HepG2 (cell line): ENCODE data around the gene SERPINF2. TPM values are rescaled to one million over a fixed set of nuclear protein-coding genes. Genes with fewer than 3 reads are reported as not detected.

Experiments
- ATAC-seq: fragments of 200-7000 bp; cut with Tn5 transposase; 3 replicates; pipeline ENCODE4 v1.9.1; 2020; ENCODE audit warnings: mild to moderate bottlenecking, moderate library complexity
- BruUV-seq: library from RNA; stranded (reverse); fragments of 400-500 nt; replicated peaks from 2 replicates; lab custom pipeline; 2021; lab: Mats Ljungman, UMichigan
- CTCF ChIA-PET: fragments of 300-600 bp; formaldehyde crosslinking; extraction: SDS; loops from one replicate; lab custom pipeline; 2021; ENCODE audit warnings: low total read pairs, inconsistent platforms, low intra/inter-chr PET ratio; lab: Yijun Ruan, JAX
- POLR2A ChIA-PET: fragments of 350-600 bp; sonication (Branson Sonifier 250); formaldehyde crosslinking; loops from one replicate; lab custom pipeline; 2020; ENCODE audit warnings: antibody characterized with exemption, inconsistent platforms; lab: Yijun Ruan, JAX
- DNase-seq: peaks from one replicate; pipeline ENCODE4 v3.0.0-alpha.2; 2015; ENCODE audit warnings: low spot score
- FAIRE-seq: peaks from 3 replicates; lab custom pipeline; 2011; peaks lifted over from hg19 to GRCh38; lab: Jason Lieb, UNC
- H2AFZ ChIP-seq: one replicate; pipeline ENCODE4 v1.6.1; 2011; ENCODE audit warnings: low read length, inconsistent platforms
- H3K27ac ChIP-seq: fragments of 300-600 bp; 3 replicates; pipeline ENCODE4 v1.8.0; 2011; ENCODE audit warnings: mixed run types, mild to moderate bottlenecking, mixed read lengths, low read length, inconsistent platforms; ENCODE audit not compliant: insufficient read depth; ENCODE audit errors: extremely low read length
- H3K27me3 ChIP-seq, 2 experiments: fragments of 200-600 bp in 1 of 2; 2 replicates in 1 of 2; 3 replicates in 1 of 2; pipeline versions ENCODE4 v1.6.0 to v1.8.0; 2011; ENCODE audit warnings: low read length in 2 of 2, mild to moderate bottlenecking in 2 of 2, moderate library complexity in 2 of 2, inconsistent platforms in 1 of 2; ENCODE audit not compliant: insufficient read depth in 2 of 2, control insufficient read depth in 1 of 2
- H3K36me3 ChIP-seq, 2 experiments: fragments of 200-600 bp in 1 of 2; replicated peaks in 1 of 2; 2 replicates in 1 of 2; 3 replicates in 1 of 2; pipeline versions ENCODE4 v1.5.1 to v1.8.0; 2011; ENCODE audit warnings: low read length in 2 of 2, inconsistent platforms in 1 of 2; ENCODE audit not compliant: insufficient read depth in 2 of 2, control insufficient read depth in 1 of 2
- H3K4me1 ChIP-seq: 2 replicates; pipeline ENCODE4 v1.5.1; 2012; ENCODE audit warnings: low read length, inconsistent platforms; ENCODE audit not compliant: insufficient read depth
- H3K4me2 ChIP-seq: 2 replicates; pipeline ENCODE4 v1.6.0; 2011; ENCODE audit warnings: low read depth, low read length, inconsistent platforms
- H3K4me3 ChIP-seq, 3 experiments: fragments of 200-600 bp in 1 of 3; sonication (generic), shearing (Covaris generic) in 1 of 3; replicated peaks in 1 of 3; 2 replicates each; pipeline ENCODE4 v1.5.1; 2011 to 2016; ENCODE audit warnings: low read length in 3 of 3, inconsistent platforms in 2 of 3, low read depth in 2 of 3, mild to moderate bottlenecking in 2 of 3, control low read depth in 1 of 3, mixed read lengths in 1 of 3; ENCODE audit not compliant: insufficient read depth in 1 of 3
- H3K79me2 ChIP-seq: one replicate; pipeline ENCODE4 v1.6.1; 2011; ENCODE audit warnings: low read length, inconsistent platforms; ENCODE audit not compliant: insufficient read depth
- H3K9ac ChIP-seq: 2 replicates; pipeline ENCODE4 v1.6.0; 2011; ENCODE audit warnings: mild to moderate bottlenecking, low read depth, low read length, inconsistent platforms; ENCODE audit not compliant: insufficient read depth
- H3K9me3 ChIP-seq: 2 replicates; pipeline ENCODE4 v1.5.1; 2012; ENCODE audit warnings: mild to moderate bottlenecking, low read length
- H4K20me1 ChIP-seq: 2 replicates; pipeline ENCODE4 v1.6.0; 2011; ENCODE audit warnings: inconsistent platforms, mild to moderate bottlenecking, low read length, moderate library complexity; ENCODE audit not compliant: insufficient read depth
- HNRNPL ChIP-seq: fragments of 200-400 bp; formaldehyde crosslinking; IDR thresholded peaks from 2 replicates; pipeline ENCODE4 v1.6.1; 2017; ENCODE audit warnings: mild to moderate bottlenecking, low read depth, low read length
- MXD3 ChIP-seq: IDR thresholded peaks from 2 replicates; pipeline ENCODE4 v1.6.1; 2016; ENCODE audit warnings: mild to moderate bottlenecking, missing biosample characterization, missing genetic modification reagents
- NFRKB ChIP-seq: fragments of 450-650 bp; IDR thresholded peaks from 2 replicates; pipeline ENCODE4 v1.6.1; 2017
- POLR2A ChIP-seq, 2 experiments: IDR thresholded peaks; 2 replicates each; pipeline ENCODE4 v1.6.1; 2011; ENCODE audit warnings: low read depth in 2 of 2, low read length in 2 of 2, mild to moderate bottlenecking in 1 of 2, moderate library complexity in 1 of 2; ENCODE audit not compliant: insufficient read depth in 1 of 2
- RBFOX2 ChIP-seq: fragments of 200-400 bp; formaldehyde crosslinking; IDR thresholded peaks from 2 replicates; pipeline ENCODE4 v1.6.1; 2017; ENCODE audit warnings: low read depth, mild to moderate bottlenecking, low read length
- RBM22 ChIP-seq: fragments of 200-400 bp; formaldehyde crosslinking; optimal IDR thresholded peaks from 2 replicates; pipeline ENCODE3; 2017; ENCODE audit warnings: mild to moderate bottlenecking, low read length, moderate library complexity
- RNF2 ChIP-seq: fragments of 450-650 bp; conservative IDR thresholded peaks from 2 replicates; pipeline ENCODE4 v1.6.1; 2016; ENCODE audit warnings: low read depth
- SP2 ChIP-seq: sonication (generic); formaldehyde crosslinking; IDR thresholded peaks from 2 replicates; pipeline ENCODE4 v1.5.1; 2020; ENCODE audit warnings: mild to moderate bottlenecking, missing genetic modification reagents
- SSRP1 ChIP-seq: IDR thresholded peaks from 2 replicates; pipeline ENCODE4 v1.6.1; 2016; ENCODE audit warnings: control low read depth
- TFE3 ChIP-seq: IDR thresholded peaks from 2 replicates; pipeline ENCODE4 v1.6.1; 2016
- ZBTB7A ChIP-seq: sonication (generic); formaldehyde crosslinking; IDR thresholded peaks from 2 replicates; pipeline ENCODE4 v1.8.0; 2022; ENCODE audit warnings: mild to moderate bottlenecking, missing genetic modification reagents
- ZFP91 ChIP-seq: sonication (generic); formaldehyde crosslinking; IDR thresholded peaks from 2 replicates; pipeline ENCODE4 v1.9.0; 2022; ENCODE audit warnings: missing genetic modification reagents, mild to moderate bottlenecking, borderline replicate concordance
- ZNF274 ChIP-seq: sonication (generic); formaldehyde crosslinking; IDR thresholded peaks from 2 replicates; pipeline ENCODE4 v1.5.1; 2020; ENCODE audit warnings: mild to moderate bottlenecking, missing genetic modification reagents
- ZNF777 ChIP-seq: sonication (generic); formaldehyde crosslinking; IDR thresholded peaks from 2 replicates; pipeline ENCODE4 v1.4.0; 2020; ENCODE audit warnings: missing genetic modification reagents
- ZZZ3 ChIP-seq: sonication (generic); formaldehyde crosslinking; IDR thresholded peaks from 2 replicates; pipeline ENCODE4 v1.4.0; 2020; ENCODE audit warnings: missing genetic modification reagents, mild to moderate bottlenecking, borderline replicate concordance
- WGBS: methylation state at CpG from one replicate; pipeline ENCODE4 v1.1.6; 2017; ENCODE audit warnings: low lambda C conversion rate; 5-methylcytosine and 5-hydroxymethylcytosine counted together
- in situ Hi-C: cut with HindIII; loops from 2 replicates; pipeline ENCODE4 v1.10.0; 2017; ENCODE audit warnings: low pct_unique_long_range_greater_than_20kb; ENCODE audit not compliant: extremely low pct_ligation_motif_present
- intact Hi-C: fragments of 100-400 bp; cut with micrococcal nuclease; formaldehyde crosslinking; loops from one replicate; pipeline ENCODE4 v1.10.0; 2022; ENCODE audit not compliant: unreplicated experiment
- polyA plus RNA-seq, 8 experiments: library from polyadenylated mRNA; depleted of rRNA in 3 of 8; stranded (reverse) in 7 of 8; unstranded in 1 of 8; fragments of >200 nt; fragmentation: Illumina TruSeq in 4 of 8; extraction: Trizol in 4 of 8; gene quantifications; 2 replicates each; pipeline versions ENCODE4 v1.2.1 to v1.2.3, GENCODE V29; 2011 to 2016; ENCODE audit warnings: low read depth in 4 of 8, missing spikeins in 1 of 8, mixed read lengths in 1 of 8; ENCODE audit not compliant: insufficient read depth in 1 of 8
- total RNA-seq, 5 experiments: library from RNA; depleted of rRNA; stranded (reverse); fragments of >200 nt; fragmentation: Illumina TruSeq; extraction: Trizol; gene quantifications; 2 replicates each; pipeline ENCODE4 v1.2.3, GENCODE V29; 2016; ENCODE audit warnings: low read depth in 1 of 5
- TF ChIP-seq, protein P1 (sequence below): IDR thresholded peaks from 2 replicates; pipeline ENCODE4 v1.6.1; 2018; ENCODE audit warnings: missing genetic modification reagents, mild to moderate bottlenecking, missing compliant biosample characterization
- TF ChIP-seq, protein P2 (sequence below): IDR thresholded peaks from 2 replicates; pipeline ENCODE4 v1.6.1; 2016; ENCODE audit warnings: mild to moderate bottlenecking

SERPINF2 gene
- total and polyA plus RNA-seq, 2 of the 13 experiments (the other 11 are each of a cell fraction or from before 2014, with no cell fraction given) = 309 to 548 TPM

DNA sequence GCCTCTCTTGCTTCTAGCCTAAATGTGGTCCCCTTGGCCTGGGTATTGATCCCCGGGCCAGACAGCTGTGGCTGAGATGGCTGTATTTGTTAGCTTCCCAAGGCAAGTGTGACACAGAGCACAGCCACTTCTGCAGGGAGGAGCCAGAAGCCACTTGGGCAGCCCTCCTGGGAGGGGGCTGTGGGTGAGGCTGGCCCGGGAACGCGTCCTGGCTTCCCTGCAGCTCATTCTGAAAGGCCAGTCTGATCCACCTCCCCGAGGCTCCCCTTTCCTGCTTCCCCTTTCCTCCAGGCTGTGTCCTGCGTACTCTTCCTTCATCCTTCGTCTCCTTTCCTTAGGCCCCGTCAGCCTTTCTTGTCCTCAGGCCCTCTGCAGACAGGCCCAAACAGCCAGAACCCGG is 8.0 kb downstream of the SERPINF2 start (continued):
- TF ChIP-seq, protein P1, sequence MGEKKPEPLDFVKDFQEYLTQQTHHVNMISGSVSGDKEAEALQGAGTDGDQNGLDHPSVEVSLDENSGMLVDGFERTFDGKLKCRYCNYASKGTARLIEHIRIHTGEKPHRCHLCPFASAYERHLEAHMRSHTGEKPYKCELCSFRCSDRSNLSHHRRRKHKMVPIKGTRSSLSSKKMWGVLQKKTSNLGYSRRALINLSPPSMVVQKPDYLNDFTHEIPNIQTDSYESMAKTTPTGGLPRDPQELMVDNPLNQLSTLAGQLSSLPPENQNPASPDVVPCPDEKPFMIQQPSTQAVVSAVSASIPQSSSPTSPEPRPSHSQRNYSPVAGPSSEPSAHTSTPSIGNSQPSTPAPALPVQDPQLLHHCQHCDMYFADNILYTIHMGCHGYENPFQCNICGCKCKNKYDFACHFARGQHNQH = no peak
- TF ChIP-seq ZBTB7A (CRISPR knock-in tag) = no peak

GRCh38 chr17:1752425-1753262 is 10.0 kb downstream of the SERPINF2 start:
- 89% methylated on average over 17 of the region's 18 CpGs for WGBS
- ATAC-seq (no peak), DNase-seq (no peak), FAIRE-seq (no peak)
- no peak overlapping the region for H3K4me2 ChIP-seq
- BruUV-seq = no TSS peak
- no peaks in the 10 kb centered on the region for H3K27me3 ChIP-seq
- no peaks in the 10 kb centered on the region for H3K9me3 ChIP-seq
- H4K20me1 ChIP-seq = peaks cover 20% of the 10 kb centered on the region; the same call in 1 of the 2 replicates
- H3K36me3 ChIP-seq = peaks cover 8 to 20% of the 10 kb centered on the region in 2 experiments; a peak in 3 of 5 replicates
- H3K9ac ChIP-seq = no peak overlapping the region
- peaks cover 60% of the 10 kb centered on the region for H3K4me1 ChIP-seq
- peak overlapping the region; percentile 19 for H3K27ac ChIP-seq
- H2AFZ ChIP-seq = no peak overlapping the region
- no peak overlapping the region for H3K4me3 ChIP-seq
- POLR2A ChIA-PET = interaction anchor here (0.9 to 16.4 kb wide), 9 partner anchors 8 to 58 kb away, joined by 3 to 299 read pairs (median 7); partner anchors contain the start of genes SERPINF1, SERPINF2 and WDR81
- intact Hi-C loops (no loop called here), in situ Hi-C loops (no loop called here)
- no peaks in the 10 kb centered on the region for H3K79me2 ChIP-seq
- CTCF ChIA-PET = no interaction called here
- 0 out of 2 replicates have a peak, but pooled peaks have one; percentile 46 for TF ChIP-seq HNRNPL
- TF ChIP-seq RBFOX2 = peak; percentile 65; the same call in 1 of the 2 replicates
- peak; percentile 60 for TF ChIP-seq ZFP91 (CRISPR knock-in tag)
- TF ChIP-seq SSRP1 (CRISPR knock-in tag) = 0 out of 2 replicates have a peak, but pooled peaks have one; percentile 30
- TF ChIP-seq MXD3 (CRISPR knock-in tag) = 0 out of 2 replicates have a peak, but pooled peaks have one; percentile 19
- TF ChIP-seq ZZZ3 (CRISPR knock-in tag) = no peak
- no peak for TF ChIP-seq TFE3 (CRISPR knock-in tag)
- TF ChIP-seq ZNF274 (CRISPR knock-in tag) = no peak
- TF ChIP-seq, protein P2, sequence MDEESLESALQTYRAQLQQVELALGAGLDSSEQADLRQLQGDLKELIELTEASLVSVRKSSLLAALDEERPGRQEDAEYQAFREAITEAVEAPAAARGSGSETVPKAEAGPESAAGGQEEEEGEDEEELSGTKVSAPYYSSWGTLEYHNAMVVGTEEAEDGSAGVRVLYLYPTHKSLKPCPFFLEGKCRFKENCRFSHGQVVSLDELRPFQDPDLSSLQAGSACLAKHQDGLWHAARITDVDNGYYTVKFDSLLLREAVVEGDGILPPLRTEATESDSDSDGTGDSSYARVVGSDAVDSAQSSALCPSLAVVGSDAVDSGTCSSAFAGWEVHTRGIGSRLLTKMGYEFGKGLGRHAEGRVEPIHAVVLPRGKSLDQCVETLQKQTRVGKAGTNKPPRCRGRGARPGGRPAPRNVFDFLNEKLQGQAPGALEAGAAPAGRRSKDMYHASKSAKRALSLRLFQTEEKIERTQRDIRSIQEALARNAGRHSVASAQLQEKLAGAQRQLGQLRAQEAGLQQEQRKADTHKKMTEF (CRISPR knock-in tag) = no peak
- TF ChIP-seq NFRKB = no peak
- peak in 1 of 2 experiments; percentile 45; a peak in 3 of 4 replicates for TF ChIP-seq POLR2A (IDR thresholded peaks at IDR 0.05; ENCODE audit: insufficient read depth in 1 of 2, low read depth in 2 of 2, low read length in 2 of 2)
- TF ChIP-seq SP2 (CRISPR knock-in tag) = no peak
- no peak for TF ChIP-seq RNF2
- 0 out of 2 replicates have a peak, but pooled peaks have one; percentile 24 for TF ChIP-seq ZNF777 (CRISPR knock-in tag)
- TF ChIP-seq RBM22 = peak; percentile 78
